GM23338 (cell line): ENCODE data around the gene OPN4. TPM values are rescaled to one million over a fixed set of nuclear protein-coding genes. Genes with fewer than 3 reads are reported as not detected.

Source experiments
- ATAC-seq: fragments of 200-7000 bp; cut with Tn5 transposase; 3 replicates; pipeline ENCODE4 v1.9.1; 2020
- DNase-seq: peaks from one replicate; pipeline ENCODE4 v3.0.0-alpha.2; 2015; ENCODE audit warnings: low spot score
- H2AFZ ChIP-seq: fragments of 200-600 bp; sonication (generic); 2 replicates; pipeline ENCODE4 v1.8.0; 2016; ENCODE audit warnings: antibody characterized with exemption, mild to moderate bottlenecking, moderate library complexity
- H3F3A ChIP-seq: fragments of 200-600 bp; sonication (generic); replicated peaks from 2 replicates; pipeline ENCODE4 v1.8.0; 2017; ENCODE audit warnings: antibody characterized with exemption, mixed run types, low read depth
- H3K27ac ChIP-seq: fragments of 200-600 bp; sonication (generic); 2 replicates; pipeline ENCODE4 v1.6.1; 2016; ENCODE audit warnings: low read depth
- H3K27me3 ChIP-seq: fragments of 200-600 bp; sonication (generic); 2 replicates; pipeline ENCODE4 v1.8.0; 2016; ENCODE audit warnings: mild to moderate bottlenecking, mixed run types, moderate library complexity; ENCODE audit not compliant: insufficient read depth
- H3K36me3 ChIP-seq: fragments of 200-600 bp; sonication (generic); 2 replicates; pipeline ENCODE4 v1.8.0; 2016; ENCODE audit warnings: mild to moderate bottlenecking; ENCODE audit not compliant: insufficient read depth
- H3K4me1 ChIP-seq: fragments of 200-600 bp; sonication (generic); 2 replicates; pipeline ENCODE4 v1.8.0; 2016; ENCODE audit warnings: mild to moderate bottlenecking, moderate library complexity; ENCODE audit not compliant: insufficient read depth
- H3K4me2 ChIP-seq: fragments of 200-600 bp; sonication (generic); 2 replicates; pipeline ENCODE4 v1.7.1; 2017; ENCODE audit warnings: mixed run types
- H3K4me3 ChIP-seq: fragments of 200-600 bp; sonication (generic); 2 replicates; pipeline ENCODE4 v1.6.1; 2016; ENCODE audit warnings: mixed run types
- H3K79me2 ChIP-seq: fragments of 200-600 bp; sonication (generic); replicated peaks from 2 replicates; pipeline ENCODE4 v1.8.0; 2017; ENCODE audit warnings: mild to moderate bottlenecking; ENCODE audit not compliant: insufficient read depth
- H3K9me2 ChIP-seq: fragments of 200-600 bp; sonication (generic); 2 replicates; pipeline ENCODE4 v1.8.0; 2017; ENCODE audit not compliant: insufficient read depth
- H4K20me1 ChIP-seq: fragments of 200-600 bp; sonication (generic); replicated peaks from 2 replicates; pipeline ENCODE4 v1.8.0; 2017; ENCODE audit warnings: mild to moderate bottlenecking; ENCODE audit not compliant: insufficient read depth
- H3K27ac Mint-ChIP-seq: 2 replicates; pipeline ENCODE4 v1.8.0; 2020; ENCODE audit warnings: inconsistent platforms, mild to moderate bottlenecking, moderate library complexity, mixed read lengths
- H3K27me3 Mint-ChIP-seq: 3 replicates; pipeline ENCODE4 v1.8.0; 2022; ENCODE audit warnings: low read depth, mild to moderate bottlenecking, moderate library complexity, mixed read lengths, inconsistent platforms; ENCODE audit not compliant: insufficient read depth, poor library complexity
- H3K36me3 Mint-ChIP-seq: 3 replicates; pipeline ENCODE4 v1.8.0; 2021; ENCODE audit warnings: low read depth, mild to moderate bottlenecking, inconsistent platforms, moderate library complexity, mixed read lengths
- H3K4me1 Mint-ChIP-seq: 3 replicates; pipeline ENCODE4 v1.8.0; 2020; ENCODE audit warnings: mild to moderate bottlenecking, inconsistent platforms, mixed read lengths
- H3K4me3 Mint-ChIP-seq: 3 replicates; pipeline ENCODE4 v1.8.0; 2021; ENCODE audit warnings: moderate library complexity, mild to moderate bottlenecking, inconsistent platforms, mixed read lengths
- H3K9me3 Mint-ChIP-seq: 3 replicates; pipeline ENCODE4 v1.8.0; 2020; ENCODE audit warnings: moderate library complexity, mild to moderate bottlenecking, inconsistent platforms, mixed read lengths
- ETS1 ChIP-seq: IDR thresholded peaks from 2 replicates; pipeline ENCODE4 v1.6.1; 2016; ENCODE audit warnings: antibody characterized with exemption
- EZH2phosphoT487 ChIP-seq: fragments of 200-600 bp; sonication (generic); IDR thresholded peaks from one replicate; pipeline ENCODE4 v1.8.1; 2018; ENCODE audit warnings: antibody characterized with exemption; ENCODE audit not compliant: unreplicated experiment
- JUNB ChIP-seq: IDR thresholded peaks from one replicate; pipeline ENCODE4 v1.6.1; 2016; ENCODE audit warnings: antibody characterized with exemption; ENCODE audit not compliant: unreplicated experiment
- NANOG ChIP-seq: IDR thresholded peaks from 2 replicates; pipeline ENCODE4 v1.6.1; 2016; ENCODE audit warnings: antibody characterized with exemption, borderline replicate concordance
- STAT1 ChIP-seq: IDR thresholded peaks from one replicate; pipeline ENCODE4 v1.6.1; 2016; ENCODE audit warnings: antibody characterized with exemption; ENCODE audit not compliant: unreplicated experiment
- ZNF114 ChIP-seq: fragments of 250-450 bp; sonication (Bioruptor Pico); IDR thresholded peaks from 2 replicates; pipeline ENCODE4 v1.5.0; 2020; ENCODE audit warnings: mild to moderate bottlenecking, moderate library complexity
- ZNF331 ChIP-seq: fragments of 250-450 bp; sonication (Bioruptor Pico); IDR thresholded peaks from 2 replicates; pipeline ENCODE4 v1.5.0; 2020; ENCODE audit warnings: low read depth, mild to moderate bottlenecking, moderate library complexity
- polyA plus RNA-seq: library from polyadenylated mRNA; unstranded; fragments of >200 nt; fragmentation: Nextera tagmentation; extraction: Ambion mirVana; gene quantifications from 2 replicates; pipeline ENCODE4 v1.2.1, GENCODE V29; 2016
- total RNA-seq: library from RNA; depleted of rRNA; stranded (reverse); fragments of >200 nt; shearing (Covaris generic); gene quantifications from 2 replicates; pipeline ENCODE4 v1.2.3, GENCODE V29; 2014
- TF ChIP-seq, protein P1 (sequence below), 2 experiments: fragments of 200-600 bp in 1 of 2; sonication (generic) in 1 of 2; conservative IDR thresholded peaks; 2 replicates each; pipeline versions ENCODE4 v1.5.1 to v1.6.1; 2016 to 2017; ENCODE audit warnings: antibody characterized with exemption in 2 of 2, low read depth in 2 of 2, mild to moderate bottlenecking in 2 of 2, moderate library complexity in 1 of 2

The OPN4 gene
- total and polyA plus RNA-seq, 2 experiments from 2014 or later: not detected

DNA sequence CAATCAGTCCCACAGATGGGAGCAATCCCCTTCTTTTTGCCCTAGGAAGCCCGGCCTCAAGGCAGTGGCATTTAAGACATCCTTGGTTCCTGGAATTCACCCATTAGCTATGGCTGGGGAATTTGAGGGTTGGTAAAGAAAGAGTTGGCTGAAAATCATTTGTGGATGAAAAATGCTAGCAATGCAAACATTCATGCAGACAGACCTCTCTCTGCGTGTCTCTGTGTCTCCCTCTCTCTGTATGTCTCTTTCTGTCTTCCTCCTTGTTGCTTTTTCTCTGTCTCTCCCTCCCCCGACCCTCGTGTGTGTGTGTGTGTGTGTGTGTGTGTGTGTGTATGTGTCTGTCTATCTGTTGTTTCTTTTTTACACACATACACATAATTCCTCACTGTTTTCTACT lies 33.4 kb downstream of the OPN4 start (continued):
- no peak for TF ChIP-seq NANOG
- TF ChIP-seq JUNB: no peak
- TF ChIP-seq EZH2phosphoT487: no peak
- TF ChIP-seq, protein P1, sequence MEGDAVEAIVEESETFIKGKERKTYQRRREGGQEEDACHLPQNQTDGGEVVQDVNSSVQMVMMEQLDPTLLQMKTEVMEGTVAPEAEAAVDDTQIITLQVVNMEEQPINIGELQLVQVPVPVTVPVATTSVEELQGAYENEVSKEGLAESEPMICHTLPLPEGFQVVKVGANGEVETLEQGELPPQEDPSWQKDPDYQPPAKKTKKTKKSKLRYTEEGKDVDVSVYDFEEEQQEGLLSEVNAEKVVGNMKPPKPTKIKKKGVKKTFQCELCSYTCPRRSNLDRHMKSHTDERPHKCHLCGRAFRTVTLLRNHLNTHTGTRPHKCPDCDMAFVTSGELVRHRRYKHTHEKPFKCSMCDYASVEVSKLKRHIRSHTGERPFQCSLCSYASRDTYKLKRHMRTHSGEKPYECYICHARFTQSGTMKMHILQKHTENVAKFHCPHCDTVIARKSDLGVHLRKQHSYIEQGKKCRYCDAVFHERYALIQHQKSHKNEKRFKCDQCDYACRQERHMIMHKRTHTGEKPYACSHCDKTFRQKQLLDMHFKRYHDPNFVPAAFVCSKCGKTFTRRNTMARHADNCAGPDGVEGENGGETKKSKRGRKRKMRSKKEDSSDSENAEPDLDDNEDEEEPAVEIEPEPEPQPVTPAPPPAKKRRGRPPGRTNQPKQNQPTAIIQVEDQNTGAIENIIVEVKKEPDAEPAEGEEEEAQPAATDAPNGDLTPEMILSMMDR (conservative IDR thresholded peaks at IDR 0.05; ENCODE audit: low read depth in 2 of 2): no peak
- no peak for TF ChIP-seq ZNF331 (CRISPR knock-in tag)

- Mint-ChIP-seq H3K4me1 (peaks cover 38% of the 10 kb centered on the region), H3K27ac (no peak overlapping the region), H3K27me3 (peaks cover 8% of the 10 kb centered on the region), H3K36me3 (no peaks in the 10 kb centered on the region), H3K9me3 (no peaks in the 10 kb centered on the region), H3K4me3 (no peak overlapping the region)
- Histone ChIP-seq H2AFZ (peak overlapping the region; percentile 86; the same call in 1 of the 2 replicates), H3K4me1 (peaks cover 9% of the 10 kb centered on the region), H3K4me3 (no peak overlapping the region), H3K36me3 (no peaks in the 10 kb centered on the region), H3K4me2 (0 out of 2 replicates have a peak overlapping the region, but pooled peaks have one; percentile 15), H3K27ac (no peak overlapping the region), H3K9me2 (no peaks in the 10 kb centered on the region), H3K27me3 (no peaks in the 10 kb centered on the region), H3F3A (0 out of 2 replicates have a peak, but pooled peaks cover 3% of the 10 kb centered on the region), H3K79me2 (no peaks in the 10 kb centered on the region), H4K20me1 (no peaks in the 10 kb centered on the region)
- ATAC-seq (peak; percentile 76), DNase-seq (peak; percentile 85)
- TF ChIP-seq, protein P1 (conservative IDR thresholded peaks at IDR 0.05; ENCODE audit: low read depth in 2 of 2): peak; percentile 90
- TF ChIP-seq EZH2phosphoT487: no peak
- TF ChIP-seq ZNF331 (CRISPR knock-in tag): no peak
These were observed 34.1 kb downstream of the OPN4 start for GRCh38 chr10:86688398-86688921.

DNA sequence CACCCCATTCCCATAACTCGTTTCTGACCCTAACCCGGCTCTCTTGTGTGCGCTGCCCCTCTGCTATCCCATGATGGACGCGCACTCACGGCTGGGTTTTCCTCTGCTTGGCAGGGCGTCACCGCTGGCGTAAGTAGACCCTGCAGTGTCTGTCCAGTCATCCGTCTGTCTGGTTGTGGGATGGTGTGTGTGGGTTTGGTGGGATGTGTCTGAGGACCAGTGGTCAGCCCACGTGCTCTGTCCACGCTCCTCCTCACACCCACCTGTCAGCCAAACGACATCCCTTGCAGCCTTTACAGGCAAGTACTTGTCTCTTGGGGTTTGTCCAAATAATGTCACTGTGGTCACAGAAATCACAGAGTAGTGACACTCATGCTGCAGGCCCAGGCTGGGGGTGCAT lies 34.8 kb downstream of the OPN4 start:
- H3K4me3 ChIP-seq: no peak overlapping the region
- H3K4me1 Mint-ChIP-seq: peaks cover 44% of the 10 kb centered on the region
- H3K4me3 Mint-ChIP-seq: no peak overlapping the region
- DNase-seq (no peak), ATAC-seq (no peak)
- H3K9me2 ChIP-seq: no peaks in the 10 kb centered on the region
- no peaks in the 10 kb centered on the region for H3K27me3 ChIP-seq
- H3K4me1 ChIP-seq: peaks cover 14% of the 10 kb centered on the region
- H3K79me2 ChIP-seq: no peaks in the 10 kb centered on the region
- no peaks in the 10 kb centered on the region for H3K36me3 ChIP-seq
- peak overlapping the region; percentile 86 for H2AFZ ChIP-seq
- H3K4me2 ChIP-seq: no peak overlapping the region
- TF ChIP-seq STAT1: no peak
- no peak for TF ChIP-seq ZNF114 (CRISPR knock-in tag)
- TF ChIP-seq ETS1: no peak
- no peaks in the 10 kb centered on the region for H3K36me3 Mint-ChIP-seq
- 0 out of 2 replicates have a peak, but pooled peaks cover 3% of the 10 kb centered on the region for H3F3A ChIP-seq
- no peak overlapping the region for H3K27ac ChIP-seq
- no peaks in the 10 kb centered on the region for H4K20me1 ChIP-seq
- peaks cover 9% of the 10 kb centered on the region for H3K27me3 Mint-ChIP-seq
- H3K27ac Mint-ChIP-seq: no peak overlapping the region
- no peaks in the 10 kb centered on the region for H3K9me3 Mint-ChIP-seq
